WI38 (cell line): ENCODE data around the gene CSPG4.

ENCODE experiments used
- H3K4me3 ChIP-seq: 2 replicates; pipeline ENCODE4 v1.5.1; 2011; ENCODE audit warnings: low read depth, mild to moderate bottlenecking, control low read depth, low read length
- TF ChIP-seq, protein P1 (sequence below): IDR thresholded peaks from 2 replicates; pipeline ENCODE4 v1.5.1; 2012; ENCODE audit warnings: low read depth, mild to moderate bottlenecking, control low read depth, low read length

Gene CSPG4

DNA sequence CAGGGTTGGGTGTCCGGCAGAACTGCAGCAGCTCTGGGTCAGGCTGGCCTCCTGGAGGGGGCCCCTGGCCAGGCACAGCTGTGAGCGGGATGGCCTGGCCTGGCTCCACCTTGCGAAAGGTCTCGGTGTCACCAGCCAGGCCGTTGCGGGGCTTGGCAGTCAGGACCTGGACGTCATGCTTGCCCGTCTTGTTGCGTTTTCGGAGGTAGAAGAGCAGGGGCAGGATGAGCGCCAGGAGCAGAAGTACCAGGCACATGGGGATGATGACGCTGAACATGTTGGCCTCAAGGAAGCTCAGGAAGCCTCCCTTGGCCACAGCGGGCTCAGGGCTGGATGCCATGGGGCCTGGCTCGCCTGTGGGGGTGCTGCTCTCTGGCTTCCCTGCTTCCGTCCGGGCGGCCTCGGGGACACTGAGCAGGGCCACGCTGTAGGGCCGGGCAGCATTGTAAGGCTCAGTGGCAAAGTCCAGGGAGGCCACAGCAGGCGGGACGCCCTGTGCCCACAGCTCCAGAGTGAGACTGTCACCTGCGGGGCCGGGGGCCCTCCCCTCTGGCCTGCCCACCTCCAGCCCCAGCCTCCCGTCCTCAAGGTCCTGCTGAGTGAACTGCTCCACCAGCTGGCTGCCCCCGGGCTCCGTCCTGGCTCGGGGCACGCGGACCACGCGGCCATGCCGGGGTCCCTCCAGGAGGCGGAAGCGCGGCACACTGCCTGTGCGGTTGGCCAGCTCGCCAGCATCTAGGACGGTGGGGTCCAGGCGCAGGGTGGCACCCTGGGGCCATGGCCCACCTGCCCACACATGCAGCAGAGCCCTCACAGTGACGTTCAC is 36.9 kb downstream of the CSPG4 start:
- TF ChIP-seq, protein P1, sequence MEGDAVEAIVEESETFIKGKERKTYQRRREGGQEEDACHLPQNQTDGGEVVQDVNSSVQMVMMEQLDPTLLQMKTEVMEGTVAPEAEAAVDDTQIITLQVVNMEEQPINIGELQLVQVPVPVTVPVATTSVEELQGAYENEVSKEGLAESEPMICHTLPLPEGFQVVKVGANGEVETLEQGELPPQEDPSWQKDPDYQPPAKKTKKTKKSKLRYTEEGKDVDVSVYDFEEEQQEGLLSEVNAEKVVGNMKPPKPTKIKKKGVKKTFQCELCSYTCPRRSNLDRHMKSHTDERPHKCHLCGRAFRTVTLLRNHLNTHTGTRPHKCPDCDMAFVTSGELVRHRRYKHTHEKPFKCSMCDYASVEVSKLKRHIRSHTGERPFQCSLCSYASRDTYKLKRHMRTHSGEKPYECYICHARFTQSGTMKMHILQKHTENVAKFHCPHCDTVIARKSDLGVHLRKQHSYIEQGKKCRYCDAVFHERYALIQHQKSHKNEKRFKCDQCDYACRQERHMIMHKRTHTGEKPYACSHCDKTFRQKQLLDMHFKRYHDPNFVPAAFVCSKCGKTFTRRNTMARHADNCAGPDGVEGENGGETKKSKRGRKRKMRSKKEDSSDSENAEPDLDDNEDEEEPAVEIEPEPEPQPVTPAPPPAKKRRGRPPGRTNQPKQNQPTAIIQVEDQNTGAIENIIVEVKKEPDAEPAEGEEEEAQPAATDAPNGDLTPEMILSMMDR = no peak

DNA sequence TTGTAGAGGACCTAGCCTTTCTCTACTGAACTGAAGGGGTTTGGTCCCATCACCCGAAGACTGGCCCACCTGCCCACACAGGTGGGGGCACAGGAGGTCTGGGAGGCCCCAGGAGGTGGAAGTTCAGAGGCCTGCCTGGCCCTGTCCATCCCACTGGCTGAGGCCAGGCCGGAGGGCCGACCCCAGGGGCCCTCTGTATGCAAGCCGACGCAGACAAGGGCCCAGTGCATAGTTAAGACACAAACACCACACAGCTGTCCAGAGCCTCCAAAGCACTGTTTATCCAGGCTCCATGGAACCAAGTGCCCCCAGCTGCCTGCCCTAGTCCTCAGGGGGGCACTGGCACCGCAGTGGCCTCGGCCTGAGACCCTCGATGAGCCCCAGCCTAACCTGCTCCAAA is 38.3 kb downstream of the CSPG4 start:
- H3K4me3 ChIP-seq = no peak overlapping the region
- TF ChIP-seq, protein P1 = no peak

More for the DNA sequence above, 36.9 kb downstream of the CSPG4 start:
- H3K4me3 ChIP-seq = no peak overlapping the region

DNA sequence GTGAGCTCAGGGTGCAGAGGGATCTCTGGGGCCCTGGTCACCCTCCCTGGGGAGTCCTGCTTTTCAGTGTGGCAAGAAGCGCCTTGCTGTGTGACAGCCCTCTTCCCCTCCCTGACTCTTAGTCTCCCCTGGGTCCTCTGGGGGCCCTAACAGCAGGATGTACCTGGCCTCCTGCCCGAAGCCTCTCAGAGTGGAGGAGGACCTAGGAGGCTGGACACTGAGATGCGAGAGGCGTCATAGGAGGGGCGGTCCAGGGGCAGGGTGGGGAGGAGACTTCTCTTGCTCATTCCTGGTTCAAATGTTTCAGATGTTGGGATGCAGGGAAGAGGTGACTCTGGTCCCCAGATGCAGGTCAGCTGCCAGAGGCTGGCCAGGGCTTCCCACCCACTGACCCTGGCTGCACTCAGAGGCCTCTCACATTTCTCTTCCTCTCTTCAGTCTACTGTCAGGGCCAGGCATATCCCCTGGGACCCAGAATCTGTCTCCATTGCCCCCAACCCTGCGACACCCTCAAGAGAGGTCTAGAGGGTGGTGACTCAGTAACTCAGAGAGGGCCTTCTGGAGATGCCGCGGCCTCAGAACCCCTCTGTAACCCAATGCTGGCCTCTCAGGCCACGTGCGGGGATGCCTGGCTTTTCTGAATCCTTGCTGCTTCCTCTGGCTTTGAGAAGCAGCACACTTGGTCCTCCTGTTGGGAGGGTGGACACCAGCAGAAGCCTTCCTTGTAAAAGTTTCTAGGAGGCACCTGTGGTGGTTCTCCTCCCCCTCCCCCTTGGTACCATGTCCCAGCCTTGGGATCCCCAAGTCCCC is 39.0 kb downstream of the CSPG4 start:
- no peak overlapping the region for H3K4me3 ChIP-seq
- TF ChIP-seq, protein P1 = no peak

DNA sequence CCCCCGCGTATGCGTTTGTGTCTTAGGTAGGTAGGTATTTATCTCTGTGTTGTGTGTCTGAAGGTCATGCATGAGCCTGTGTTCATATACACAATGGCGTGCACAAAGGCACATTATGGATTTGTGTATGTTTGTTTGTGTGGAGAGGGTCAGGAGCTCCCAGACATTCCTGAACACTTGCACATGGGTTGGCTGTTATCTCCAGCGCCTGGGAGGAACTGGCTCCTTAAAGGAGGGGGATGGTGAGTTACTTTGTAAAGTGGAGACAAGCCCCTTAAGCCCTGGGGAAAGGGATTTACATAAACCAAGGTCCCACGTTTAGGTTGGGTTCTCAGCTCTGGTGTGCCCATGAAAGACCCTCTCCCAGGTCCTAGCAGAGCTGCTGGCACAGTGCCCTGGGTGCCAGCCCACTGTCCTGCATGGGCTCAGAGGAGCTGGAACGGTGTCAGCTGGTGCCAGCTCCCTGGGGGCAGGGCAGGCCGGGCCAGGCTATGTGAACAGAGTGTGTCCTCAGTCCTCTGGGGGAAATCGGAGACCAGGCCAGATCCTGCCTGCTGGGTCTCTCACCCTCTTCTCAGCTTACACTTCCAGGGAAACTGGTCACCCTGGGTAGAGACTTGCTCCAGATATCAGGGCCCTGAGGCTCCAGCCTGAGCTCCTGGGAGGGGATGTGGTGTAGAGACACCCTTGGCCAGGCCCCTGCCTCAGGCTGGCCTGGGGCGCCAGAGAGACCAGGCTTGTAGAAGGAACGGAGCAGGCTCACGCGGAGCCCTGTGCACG is 39.8 kb downstream of the CSPG4 start:
- peak overlapping the region; percentile 22; the same call in 1 of the 2 replicates for H3K4me3 ChIP-seq
- TF ChIP-seq, protein P1 = no peak

DNA sequence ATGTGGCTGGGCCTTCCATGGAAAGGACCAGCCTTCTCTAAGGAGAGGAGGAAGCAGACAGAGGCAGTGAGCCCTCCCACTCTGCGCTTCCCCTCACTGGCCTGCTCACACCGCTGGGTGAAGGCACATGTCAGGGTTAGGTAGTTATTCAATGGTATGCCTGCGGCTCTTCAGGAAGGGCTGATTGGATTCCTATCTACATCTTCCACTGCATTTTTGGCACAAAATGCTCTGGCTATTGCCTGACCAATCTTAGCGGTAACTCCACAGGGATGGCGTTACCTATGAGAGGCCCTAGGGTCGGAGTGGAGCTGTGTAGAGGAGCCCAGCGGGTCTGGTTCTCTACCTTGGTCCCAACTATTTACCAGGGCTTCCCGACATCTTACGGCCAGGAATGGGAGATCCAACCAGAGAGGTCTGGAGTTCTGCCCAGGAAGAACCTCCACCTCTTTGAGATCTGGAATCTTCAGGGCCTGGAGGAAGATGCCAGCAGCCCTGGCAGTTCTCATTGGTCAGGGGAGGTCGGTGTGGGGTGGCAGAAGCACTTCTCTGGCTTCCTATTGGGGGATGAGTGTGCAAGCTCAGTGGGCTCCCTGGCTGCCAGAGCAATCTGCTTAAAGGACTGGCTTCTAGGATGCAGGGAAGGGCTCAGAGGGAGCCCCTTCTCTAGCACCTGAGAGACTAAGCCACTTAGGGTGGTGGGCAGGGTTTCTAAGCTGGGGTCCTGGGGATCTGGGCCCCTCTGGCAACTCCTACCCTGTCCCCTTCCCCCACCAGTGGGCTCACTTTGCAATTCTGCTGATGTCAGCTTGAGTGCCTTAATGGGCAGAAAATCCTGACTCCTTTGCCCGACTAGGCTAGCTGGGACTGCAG is 40.7 kb downstream of the CSPG4 start:
- no peak overlapping the region for H3K4me3 ChIP-seq

DNA sequence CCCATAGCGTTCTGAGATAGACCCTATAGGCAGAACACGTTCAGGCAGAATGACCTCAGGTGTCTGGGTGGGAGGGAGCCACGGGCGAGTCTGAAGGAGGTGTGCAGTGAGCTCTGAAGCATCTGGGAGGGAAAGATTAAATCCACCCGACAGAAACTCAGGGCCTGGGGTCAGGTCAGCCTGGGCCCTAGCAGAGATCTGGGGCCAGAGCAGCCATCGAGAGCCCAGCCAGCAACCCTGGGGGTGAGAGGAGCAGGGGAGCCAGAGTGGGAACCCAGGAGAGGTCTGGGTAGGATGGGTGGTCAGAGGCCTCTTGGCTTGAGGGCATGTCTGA is 42.8 kb downstream of the CSPG4 start:
- no peak overlapping the region for H3K4me3 ChIP-seq
- TF ChIP-seq, protein P1 = no peak

More for the DNA sequence above, 40.7 kb downstream of the CSPG4 start:
- TF ChIP-seq, protein P1 = no peak
